Upper lobe of right lung (tissue), 1 donor: ENCODE data around the gene C1QTNF9. TPM values are rescaled to one million over a fixed set of nuclear protein-coding genes. Genes with fewer than 3 reads are reported as not detected.
A peak's percentile ranks its signal among the peaks of the same experiment; 100 is the strongest.

Experiments used
- ATAC-seq: fragments of 200-7000 bp; cut with Tn5 transposase; one replicate; pipeline ENCODE4 v1.9.1; 2020; ENCODE audit warnings: mild to moderate bottlenecking, moderate library complexity
- DNase-seq: peaks from one replicate; pipeline ENCODE4 v3.0.0-alpha.2; 2020
- H3K27ac ChIP-seq: fragments of 200-600 bp; one replicate; pipeline ENCODE4 v1.8.0; 2022
- H3K27me3 ChIP-seq: fragments of 200-600 bp; one replicate; pipeline ENCODE4 v1.8.0; 2022; ENCODE audit warnings: mild to moderate bottlenecking
- H3K36me3 ChIP-seq: fragments of 200-600 bp; one replicate; pipeline ENCODE4 v1.8.0; 2022
- H3K4me1 ChIP-seq: fragments of 200-600 bp; one replicate; pipeline ENCODE4 v1.8.0; 2022
- H3K4me3 ChIP-seq: fragments of 200-600 bp; one replicate; pipeline ENCODE4 v1.8.0; 2022; ENCODE audit warnings: mild to moderate bottlenecking
- H3K9me3 ChIP-seq: fragments of 200-600 bp; one replicate; pipeline ENCODE4 v1.8.0; 2022
- intact Hi-C: fragments of 100-400 bp; cut with DNase I; formaldehyde crosslinking; loops from one replicate; pipeline ENCODE4 v1.11.0; 2022
- total RNA-seq: library from RNA; stranded (reverse); fragmentation: NEBNext Ultra II Directional; extraction: Animal tissue kit (Norgen Biotek cat#: 25700); gene quantifications from one replicate; pipeline ENCODE4 v1.2.1, GENCODE V29; 2021
- TF ChIP-seq, protein P1 (sequence below): fragments of 200-600 bp; IDR thresholded peaks from one replicate; pipeline ENCODE4 v1.8.0; 2022; ENCODE audit warnings: antibody characterized with exemption
- donor health status: DM: no; HTN: yes; CAD: no; lungs with severe emphysema.

Gene C1QTNF9
- total RNA-seq, 1 donor from 2014 or later: not detected

GRCh38 chr13:24272452-24273161 lies 36.8 kb upstream of the C1QTNF9 start:
- Histone ChIP-seq H3K27ac (peak overlapping the region; percentile 94), H3K36me3 (no peaks in the 10 kb centered on the region), H3K9me3 (no peaks in the 10 kb centered on the region), H3K4me1 (peaks cover 60% of the 10 kb centered on the region), H3K4me3 (peak overlapping the region; percentile 54), H3K27me3 (no peaks in the 10 kb centered on the region)
- DNase-seq (peak; percentile 81), ATAC-seq (peak; percentile 69)
- TF ChIP-seq, protein P1, sequence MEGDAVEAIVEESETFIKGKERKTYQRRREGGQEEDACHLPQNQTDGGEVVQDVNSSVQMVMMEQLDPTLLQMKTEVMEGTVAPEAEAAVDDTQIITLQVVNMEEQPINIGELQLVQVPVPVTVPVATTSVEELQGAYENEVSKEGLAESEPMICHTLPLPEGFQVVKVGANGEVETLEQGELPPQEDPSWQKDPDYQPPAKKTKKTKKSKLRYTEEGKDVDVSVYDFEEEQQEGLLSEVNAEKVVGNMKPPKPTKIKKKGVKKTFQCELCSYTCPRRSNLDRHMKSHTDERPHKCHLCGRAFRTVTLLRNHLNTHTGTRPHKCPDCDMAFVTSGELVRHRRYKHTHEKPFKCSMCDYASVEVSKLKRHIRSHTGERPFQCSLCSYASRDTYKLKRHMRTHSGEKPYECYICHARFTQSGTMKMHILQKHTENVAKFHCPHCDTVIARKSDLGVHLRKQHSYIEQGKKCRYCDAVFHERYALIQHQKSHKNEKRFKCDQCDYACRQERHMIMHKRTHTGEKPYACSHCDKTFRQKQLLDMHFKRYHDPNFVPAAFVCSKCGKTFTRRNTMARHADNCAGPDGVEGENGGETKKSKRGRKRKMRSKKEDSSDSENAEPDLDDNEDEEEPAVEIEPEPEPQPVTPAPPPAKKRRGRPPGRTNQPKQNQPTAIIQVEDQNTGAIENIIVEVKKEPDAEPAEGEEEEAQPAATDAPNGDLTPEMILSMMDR: no peak
- intact Hi-C loops: no loop called here

DNA sequence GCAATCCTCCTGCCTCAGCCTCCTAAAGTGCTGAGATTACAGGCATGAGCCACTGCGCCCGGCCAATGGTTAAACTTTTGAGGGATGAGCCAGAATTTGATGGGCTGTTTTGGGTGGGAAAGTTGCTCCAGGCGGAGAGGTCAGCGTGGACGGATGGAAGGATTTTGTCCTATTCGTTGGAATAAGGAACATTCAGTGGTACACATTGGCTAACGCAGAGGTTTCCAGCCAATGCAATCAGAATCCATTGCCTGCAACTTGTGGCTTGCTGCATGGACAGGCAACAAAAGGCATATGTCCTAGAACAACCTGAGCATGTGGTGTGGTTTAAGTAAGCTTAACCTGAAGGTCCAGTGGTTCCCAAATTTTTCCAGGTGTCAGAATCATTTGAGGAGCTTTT lies 35.5 kb upstream of the C1QTNF9 start:
- no peak for ATAC-seq
- H3K36me3 ChIP-seq: no peaks in the 10 kb centered on the region
- peak overlapping the region; percentile 34 for H3K27ac ChIP-seq

GRCh38 chr13:24274452-24275021 lies 34.8 kb upstream of the C1QTNF9 start:
- H3K27ac ChIP-seq: peak overlapping the region; percentile 34
- H3K36me3 ChIP-seq: no peaks in the 10 kb centered on the region
- no peaks in the 10 kb centered on the region for H3K27me3 ChIP-seq
- ATAC-seq (peak; percentile 2), DNase-seq (peak; percentile 71)
- H3K9me3 ChIP-seq: no peaks in the 10 kb centered on the region
- TF ChIP-seq, protein P1: no peak
- intact Hi-C loops: no loop called here
- H3K4me3 ChIP-seq: no peak overlapping the region
- H3K4me1 ChIP-seq: peaks cover 58% of the 10 kb centered on the region

More for the DNA sequence above, 35.5 kb upstream of the C1QTNF9 start:
- intact Hi-C loops: no loop called here
- TF ChIP-seq, protein P1: no peak
- Histone ChIP-seq H3K4me3 (no peak overlapping the region), H3K9me3 (no peaks in the 10 kb centered on the region), H3K27me3 (no peaks in the 10 kb centered on the region), H3K4me1 (peaks cover 54% of the 10 kb centered on the region)
- DNase-seq: no peak

DNA sequence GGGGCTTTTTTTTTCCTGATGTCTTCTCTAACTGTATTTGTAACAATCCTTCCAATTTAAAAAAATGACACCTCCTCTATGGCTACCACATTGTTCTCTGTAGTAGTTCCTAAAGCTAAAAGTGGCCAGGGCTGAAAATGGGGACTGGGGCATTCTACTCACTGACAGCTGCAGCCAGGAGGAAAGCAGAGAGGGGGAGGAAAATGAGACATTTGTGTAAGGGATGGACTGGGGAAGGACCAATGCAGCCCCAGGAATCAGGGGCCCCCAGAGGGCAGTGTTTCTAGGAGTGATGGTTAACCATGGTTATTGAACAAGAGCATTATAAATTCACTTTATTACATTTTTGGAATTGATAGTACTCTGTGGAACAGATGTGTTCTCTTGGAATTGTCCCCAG lies 34.3 kb upstream of the C1QTNF9 start:
- H3K27ac ChIP-seq: no peak overlapping the region
- DNase-seq (no peak), ATAC-seq (no peak)
- H3K4me1 ChIP-seq: peaks cover 55% of the 10 kb centered on the region
- no peaks in the 10 kb centered on the region for H3K9me3 ChIP-seq
- H3K4me3 ChIP-seq: no peak overlapping the region
- TF ChIP-seq, protein P1: no peak
- no peaks in the 10 kb centered on the region for H3K27me3 ChIP-seq
- intact Hi-C loops: no loop called here
- H3K36me3 ChIP-seq: no peaks in the 10 kb centered on the region

- no peaks in the 10 kb centered on the region for H3K27me3 ChIP-seq
- no peak overlapping the region for H3K27ac ChIP-seq
- peaks cover 48% of the 10 kb centered on the region for H3K4me1 ChIP-seq
- ATAC-seq (no peak), DNase-seq (no peak)
- H3K4me3 ChIP-seq: no peak overlapping the region
- H3K9me3 ChIP-seq: no peaks in the 10 kb centered on the region
- intact Hi-C loops: no loop called here
- H3K36me3 ChIP-seq: no peaks in the 10 kb centered on the region
- TF ChIP-seq, protein P1: no peak
These were observed 33.1 kb upstream of the C1QTNF9 start for GRCh38 chr13:24276306-24276705.
